Stomach smooth muscle (tissue), 2 donors: Measurements from ENCODE around the gene LRRC8D.

Source experiments
- H3K27ac ChIP-seq: one replicate; pipeline ENCODE4 v1.7.0; 2013; ENCODE audit warnings: mild to moderate bottlenecking, low read length, inconsistent platforms
- H3K27me3 ChIP-seq, 2 donors: one replicate each; pipeline ENCODE4 v1.7.0; 2013; ENCODE audit warnings: low read length in 2 of 2; ENCODE audit not compliant: insufficient read depth in 2 of 2, control insufficient read depth in 1 of 2
- H3K36me3 ChIP-seq, 2 donors: one replicate each; pipeline ENCODE4 v1.7.0; 2013; ENCODE audit warnings: low read length in 2 of 2; ENCODE audit not compliant: control insufficient read depth in 2 of 2, insufficient read depth in 2 of 2
- H3K4me1 ChIP-seq: one replicate; pipeline ENCODE4 v1.7.0; 2013; ENCODE audit warnings: low read length; ENCODE audit not compliant: control insufficient read depth, insufficient read depth
- H3K4me3 ChIP-seq, 2 donors: one replicate each; pipeline ENCODE4 v1.7.0; 2013; ENCODE audit warnings: low read length in 2 of 2
- H3K9ac ChIP-seq, 2 donors: one replicate each; pipeline ENCODE4 v1.7.0; 2013; ENCODE audit warnings: low read length in 2 of 2, mild to moderate bottlenecking in 1 of 2
- H3K9me3 ChIP-seq, 2 donors: one replicate each; pipeline ENCODE4 v1.7.0; 2013; ENCODE audit warnings: low read length in 2 of 2; ENCODE audit not compliant: control insufficient read depth in 2 of 2
- donor health status: healthy.
- donor health status: Pancreatic carcinoma.

Gene LRRC8D

DNA sequence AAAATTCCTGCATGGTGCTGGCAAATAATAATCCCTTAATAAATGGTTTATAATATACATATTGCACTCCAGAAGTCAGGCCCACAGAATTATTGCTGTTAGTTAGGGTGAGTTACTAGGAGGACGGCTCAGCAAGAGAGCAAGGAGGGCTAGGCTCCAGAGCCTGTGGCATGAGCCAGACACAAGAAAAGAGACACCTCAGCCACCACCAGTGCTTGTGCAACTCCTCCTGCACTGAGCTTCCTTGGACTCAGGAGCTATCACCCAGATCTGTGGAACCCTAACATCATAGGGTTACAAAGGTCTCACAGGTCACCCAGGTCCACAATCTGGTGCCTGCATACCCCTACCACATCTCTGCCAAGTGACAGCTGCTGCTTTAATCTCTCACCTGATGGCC lies 12.8 kb upstream of the LRRC8D start:
- no peaks in the 10 kb centered on the region for H3K27me3 ChIP-seq
- H3K27ac ChIP-seq = no peak overlapping the region
- H3K36me3 ChIP-seq = no peaks in the 10 kb centered on the region
- H3K4me3 ChIP-seq = no peak overlapping the region
- H3K9me3 ChIP-seq = no peaks in the 10 kb centered on the region
- H3K9ac ChIP-seq = no peak overlapping the region
- no peaks in the 10 kb centered on the region for H3K4me1 ChIP-seq

DNA sequence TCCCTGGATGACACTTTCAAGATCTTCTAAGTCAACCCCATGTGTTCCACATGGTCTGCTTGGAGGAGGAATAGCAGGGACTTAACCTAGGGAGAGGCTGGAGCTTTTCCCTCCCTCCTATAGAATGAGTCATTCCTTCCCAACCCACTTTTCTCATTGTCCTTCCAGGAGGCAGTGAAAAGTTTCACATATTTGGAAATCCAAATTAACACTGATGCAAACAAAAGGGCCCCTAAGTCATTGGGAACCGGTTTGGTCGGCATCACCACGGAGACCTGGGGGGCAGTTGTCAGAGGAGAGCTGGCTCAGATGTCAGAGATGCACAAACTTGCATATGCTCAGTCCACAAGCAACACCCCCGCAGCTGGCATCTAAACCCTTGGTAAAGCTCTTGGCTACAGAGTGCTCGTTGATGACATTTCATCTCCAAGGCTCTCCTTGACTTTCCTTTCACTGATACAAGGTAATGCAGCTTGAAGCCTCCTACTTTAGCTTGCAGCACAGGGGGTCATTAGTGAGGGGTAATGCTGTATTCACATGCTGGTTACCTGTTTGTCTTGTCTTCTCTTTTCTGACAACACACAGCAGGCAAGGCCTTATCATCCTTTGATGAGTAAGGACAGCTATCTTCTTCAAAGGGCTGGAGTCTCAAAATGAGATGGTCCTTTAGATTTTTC lies 12.3 kb upstream of the LRRC8D start:
- H3K4me3 ChIP-seq = no peak overlapping the region
- no peaks in the 10 kb centered on the region for H3K9me3 ChIP-seq
- H3K27ac ChIP-seq = no peak overlapping the region
- no peaks in the 10 kb centered on the region for H3K27me3 ChIP-seq
- H3K9ac ChIP-seq = no peak overlapping the region
- H3K36me3 ChIP-seq = no peaks in the 10 kb centered on the region
- no peaks in the 10 kb centered on the region for H3K4me1 ChIP-seq

DNA sequence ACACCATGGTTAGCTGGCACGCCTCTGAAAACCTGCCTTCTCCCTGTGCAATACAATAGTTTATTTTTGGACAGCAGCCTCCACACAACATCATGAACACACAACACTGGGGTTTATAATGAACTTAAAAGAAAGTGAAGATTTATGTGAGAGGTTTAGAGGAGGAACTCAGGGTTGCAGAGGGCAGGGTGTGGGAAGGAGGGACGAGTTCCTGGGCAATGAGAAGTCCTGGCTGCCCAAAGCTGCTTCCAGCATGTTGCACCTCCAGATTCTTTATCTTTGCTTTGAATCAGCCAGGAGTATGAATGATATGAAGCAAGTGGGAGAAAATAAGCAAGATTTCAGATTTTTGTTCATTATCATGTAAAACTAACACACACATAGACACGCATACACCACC lies 11.3 kb upstream of the LRRC8D start:
- H3K36me3 ChIP-seq = no peaks in the 10 kb centered on the region
- no peaks in the 10 kb centered on the region for H3K27me3 ChIP-seq
- H3K4me1 ChIP-seq = no peaks in the 10 kb centered on the region
- no peak overlapping the region for H3K4me3 ChIP-seq
- no peak overlapping the region for H3K27ac ChIP-seq
- no peak overlapping the region for H3K9ac ChIP-seq
- H3K9me3 ChIP-seq = no peaks in the 10 kb centered on the region

DNA sequence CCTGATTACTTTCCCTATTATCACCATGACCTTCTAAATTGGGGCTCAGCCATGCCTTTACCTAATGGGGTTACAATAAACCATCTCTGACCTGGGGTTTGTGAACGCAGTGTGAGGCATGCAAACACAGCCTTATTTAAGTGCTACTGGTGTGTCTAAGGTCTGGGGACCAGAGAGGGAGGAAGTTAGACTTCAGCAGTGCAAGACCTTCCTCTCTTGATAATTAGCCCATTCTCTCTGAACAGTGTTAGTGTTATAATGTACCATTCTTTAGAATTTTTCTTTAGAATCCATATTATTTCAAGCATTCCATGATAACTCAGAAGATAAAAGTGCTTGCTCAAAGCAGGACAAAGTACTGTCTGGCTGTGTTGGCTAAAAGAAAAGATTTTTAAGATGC lies 10.5 kb upstream of the LRRC8D start:
- H3K36me3 ChIP-seq = no peaks in the 10 kb centered on the region
- H3K27me3 ChIP-seq = no peaks in the 10 kb centered on the region
- no peak overlapping the region for H3K4me3 ChIP-seq
- H3K4me1 ChIP-seq = no peaks in the 10 kb centered on the region
- no peak overlapping the region for H3K9ac ChIP-seq
- H3K9me3 ChIP-seq = no peaks in the 10 kb centered on the region
- H3K27ac ChIP-seq = no peak overlapping the region

DNA sequence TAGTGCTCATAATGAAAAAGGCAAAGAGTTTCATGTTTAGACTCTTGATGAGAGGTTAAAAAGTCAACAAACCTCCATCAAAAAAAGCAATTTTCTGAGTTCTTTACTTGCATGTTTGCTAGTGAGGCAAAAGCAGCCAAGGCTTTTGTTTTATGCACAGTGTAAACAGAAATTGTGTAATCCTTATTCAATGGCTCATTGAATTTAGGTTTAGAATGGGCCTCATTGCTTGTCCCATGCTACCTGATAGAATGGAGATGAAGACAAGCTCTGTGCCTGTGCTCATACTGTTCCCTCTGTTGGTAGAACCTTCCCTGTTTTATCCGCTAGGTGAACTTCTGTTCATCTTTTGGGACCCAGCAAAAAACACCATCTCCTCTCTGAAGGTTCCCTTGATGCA lies 10.0 kb upstream of the LRRC8D start:
- no peaks in the 10 kb centered on the region for H3K36me3 ChIP-seq
- no peak overlapping the region for H3K27ac ChIP-seq
- no peak overlapping the region for H3K4me3 ChIP-seq
- H3K9me3 ChIP-seq = no peaks in the 10 kb centered on the region
- H3K9ac ChIP-seq = no peak overlapping the region
- no peaks in the 10 kb centered on the region for H3K4me1 ChIP-seq
- H3K27me3 ChIP-seq = no peaks in the 10 kb centered on the region

DNA sequence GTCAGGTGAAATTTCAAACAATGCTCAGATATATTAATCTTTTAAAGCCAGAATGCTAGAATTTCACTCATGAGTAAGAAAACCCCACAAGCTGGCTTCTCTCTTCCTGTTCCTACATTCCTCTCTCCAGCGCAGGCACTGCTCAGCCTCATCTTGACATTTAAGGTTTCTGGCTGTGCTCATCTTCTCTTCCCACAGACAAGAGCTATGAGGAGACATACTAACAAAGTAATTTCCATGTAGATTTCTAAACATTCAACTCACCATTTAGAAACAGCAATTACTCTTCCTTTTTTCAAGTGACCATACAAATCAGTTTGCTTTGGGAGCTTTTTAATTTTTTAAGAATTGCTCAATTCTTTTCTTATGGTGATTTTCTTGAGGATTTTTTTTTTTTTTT lies 7.8 kb upstream of the LRRC8D start:
- H3K27ac ChIP-seq = no peak overlapping the region
- H3K4me1 ChIP-seq = no peaks in the 10 kb centered on the region
- no peak overlapping the region for H3K4me3 ChIP-seq
- H3K9ac ChIP-seq = no peak overlapping the region
- no peaks in the 10 kb centered on the region for H3K36me3 ChIP-seq
- no peaks in the 10 kb centered on the region for H3K9me3 ChIP-seq
- no peaks in the 10 kb centered on the region for H3K27me3 ChIP-seq

DNA sequence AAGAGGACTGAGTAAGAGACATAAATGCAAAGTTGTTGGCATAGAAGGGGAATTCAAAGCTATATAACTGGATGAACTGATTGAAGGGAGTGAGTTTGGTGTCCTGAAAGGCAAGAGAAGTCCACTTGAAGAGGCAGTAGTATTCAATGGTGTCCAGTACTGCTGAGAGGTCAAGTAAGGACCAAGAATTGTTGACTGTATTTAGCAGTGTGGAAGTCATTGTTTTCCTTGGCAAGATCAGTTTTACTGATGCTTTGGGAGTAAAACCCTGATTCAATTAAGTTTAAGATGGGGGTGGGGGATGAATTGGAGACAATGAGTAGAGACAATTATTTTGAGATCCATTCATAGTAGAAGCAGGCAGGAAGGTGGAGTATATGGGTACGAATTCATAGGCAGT lies 5.8 kb upstream of the LRRC8D start:
- Histone ChIP-seq H3K4me1 (no peaks in the 10 kb centered on the region), H3K4me3 (no peak overlapping the region), H3K36me3 (no peaks in the 10 kb centered on the region), H3K9me3 (no peaks in the 10 kb centered on the region), H3K9ac (no peak overlapping the region), H3K27ac (no peak overlapping the region), H3K27me3 (no peaks in the 10 kb centered on the region)

DNA sequence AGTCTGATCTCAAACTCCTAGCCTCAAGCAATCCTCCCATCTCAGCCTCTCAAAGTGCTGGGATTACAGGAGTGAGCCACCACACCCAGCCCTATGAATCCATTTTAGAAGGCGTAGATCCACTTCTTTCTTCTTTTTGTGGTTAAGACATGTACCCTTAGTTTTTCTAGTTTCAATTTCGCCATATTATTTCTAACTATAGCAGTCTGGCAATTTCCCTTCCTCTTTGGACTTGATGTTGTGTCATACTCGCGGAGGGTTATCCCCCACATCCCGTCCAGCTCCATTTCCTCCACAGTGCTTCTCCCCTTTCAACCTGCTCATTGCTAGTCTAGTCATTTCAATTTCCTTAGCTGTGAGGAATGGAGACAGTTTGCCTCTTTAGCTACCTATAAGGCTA lies 5.2 kb upstream of the LRRC8D start:
- H3K27ac ChIP-seq = no peak overlapping the region
- H3K4me1 ChIP-seq = peaks cover 4% of the 10 kb centered on the region
- no peak overlapping the region for H3K9ac ChIP-seq
- no peaks in the 10 kb centered on the region for H3K27me3 ChIP-seq
- no peak overlapping the region for H3K4me3 ChIP-seq
- no peaks in the 10 kb centered on the region for H3K36me3 ChIP-seq
- H3K9me3 ChIP-seq = no peaks in the 10 kb centered on the region

DNA sequence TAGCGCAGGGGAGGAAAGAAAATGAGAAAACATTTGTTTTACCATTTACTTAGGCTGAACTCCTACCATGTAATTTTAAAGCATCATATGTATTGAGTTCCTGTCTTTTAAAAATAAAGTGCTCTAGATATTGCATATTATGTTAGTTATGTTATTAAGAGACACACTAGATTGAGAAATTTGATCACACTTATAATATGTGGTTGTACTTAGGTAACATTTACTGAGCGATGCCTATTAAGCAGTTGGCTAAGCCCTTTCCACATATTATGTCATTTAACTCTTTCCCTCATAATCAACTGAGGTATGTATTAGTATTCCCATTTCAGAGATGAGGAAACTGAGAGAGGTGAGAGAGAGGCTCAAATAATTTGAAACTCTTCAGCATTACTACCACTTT lies 4.5 kb upstream of the LRRC8D start:
- no peak overlapping the region for H3K27ac ChIP-seq
- peaks cover 6% of the 10 kb centered on the region for H3K4me1 ChIP-seq
- no peak overlapping the region for H3K4me3 ChIP-seq
- no peaks in the 10 kb centered on the region for H3K9me3 ChIP-seq
- no peaks in the 10 kb centered on the region for H3K36me3 ChIP-seq
- H3K9ac ChIP-seq = no peak overlapping the region
- H3K27me3 ChIP-seq = no peaks in the 10 kb centered on the region

DNA sequence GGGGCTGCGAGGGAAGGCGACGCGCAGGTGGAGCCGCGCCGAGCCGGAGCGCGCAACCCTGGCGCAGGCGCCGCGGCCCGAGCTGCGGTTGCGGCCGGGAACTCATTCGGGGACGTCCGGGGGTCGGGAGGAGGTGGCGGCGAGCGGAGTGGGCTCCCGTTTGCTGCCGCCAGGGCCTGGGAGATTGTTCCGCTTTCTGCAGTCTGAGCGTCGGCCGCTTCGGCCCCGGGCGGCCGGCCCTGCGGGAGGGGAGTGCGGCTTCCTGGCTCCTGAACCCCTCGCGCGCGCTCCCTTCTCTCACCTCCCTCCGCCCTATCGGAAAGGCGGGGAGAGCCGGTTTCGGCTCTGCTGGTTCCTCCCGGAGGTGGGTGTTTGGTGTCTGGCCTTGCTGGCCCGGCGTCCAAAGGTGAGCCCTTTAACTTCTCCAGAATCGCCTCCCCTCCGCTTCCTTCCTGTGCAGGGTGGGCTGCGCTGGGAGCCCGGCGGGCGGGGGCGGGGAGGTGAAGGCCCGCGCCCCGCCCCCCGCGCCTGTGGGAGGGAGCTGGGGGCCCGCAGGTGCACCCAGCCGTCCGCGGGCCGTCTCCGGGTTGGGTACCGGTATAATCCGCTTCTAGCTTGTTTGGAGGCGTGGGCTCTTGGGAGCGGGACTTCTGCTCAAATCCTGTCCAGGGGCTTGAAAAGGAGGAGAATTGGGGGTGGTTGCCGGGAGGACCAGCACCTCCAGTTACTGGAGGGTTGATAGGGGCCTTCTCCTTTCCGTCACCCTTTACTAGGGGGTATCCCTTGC lies 683 bp downstream of the LRRC8D start:
- H3K27ac ChIP-seq = no peak overlapping the region
- peaks cover 0 to 1% of the 10 kb centered on the region in 2 donors for H3K36me3 ChIP-seq

More for the DNA sequence above, 683 bp downstream of the LRRC8D start:
- Histone ChIP-seq H3K9me3 (no peaks in the 10 kb centered on the region), H3K27me3 (no peaks in the 10 kb centered on the region), H3K4me1 (peaks cover 20% of the 10 kb centered on the region), H3K4me3 (peak overlapping the region; percentile 70 to 86), H3K9ac (peak overlapping the region; percentile 65 to 68)
